GM13977 (cell line): Measurements from ENCODE around the gene RAB36.

ENCODE experiments used
- DNase-seq: peaks from one replicate; pipeline ENCODE4 v3.0.0; 2012; ENCODE audit warnings: low spot score
- CTCF ChIP-seq: IDR thresholded peaks from 2 replicates; pipeline ENCODE4 v1.5.1; 2012; ENCODE audit warnings: mild to moderate bottlenecking, control low read depth; ENCODE audit not compliant: insufficient read depth; ENCODE audit errors: extremely low read depth, missing control alignments
- in situ Hi-C: fragments of 300-500 bp; cut with MboI; formaldehyde crosslinking; loops from one replicate; pipeline ENCODE4 v1.12.0; 2022; ENCODE audit warnings: low sequenced_read_pairs, low pct_unique_long_range_greater_than_20kb, mixed read lengths, inconsistent platforms; ENCODE audit not compliant: unreplicated experiment

Gene RAB36

GRCh38 chr22:23153994-23154393, 8.7 kb downstream of the RAB36 start:
- no peak for DNase-seq
- in situ Hi-C loops = no loop called here
- TF ChIP-seq CTCF = no peak

GRCh38 chr22:23154461-23154860, 9.2 kb downstream of the RAB36 start:
- DNase-seq = no peak
- TF ChIP-seq CTCF = no peak
- in situ Hi-C loops = no loop called here

- TF ChIP-seq CTCF = no peak
- no peak for DNase-seq
- in situ Hi-C loops = no loop called here
Measured at GRCh38 chr22:23155143-23155542, 9.9 kb downstream of the RAB36 start.

GRCh38 chr22:23155831-23156230, 10.6 kb downstream of the RAB36 start:
- no peak for TF ChIP-seq CTCF
- in situ Hi-C loops = no loop called here
- DNase-seq = no peak

- TF ChIP-seq CTCF = no peak
- DNase-seq = no peak
- in situ Hi-C loops = no loop called here
Measured at GRCh38 chr22:23156286-23156685, 11.0 kb downstream of the RAB36 start.

- in situ Hi-C loops = no loop called here
- DNase-seq = no peak
- no peak for TF ChIP-seq CTCF
Measured at GRCh38 chr22:23157560-23158515, 12.6 kb downstream of the RAB36 start.
